BE2C (cell line): ENCODE data around the gene NACAD.

Source experiments
- DNase-seq: peaks from one replicate; pipeline ENCODE4 v3.0.0-alpha.2; 2020
- H3K27me3 ChIP-seq: fragments of 250-450 bp; sonication (Bioruptor Pico); 2 replicates; pipeline ENCODE4 v1.5.1; 2020; ENCODE audit warnings: mild to moderate bottlenecking
- H3K36me3 ChIP-seq: fragments of 250-450 bp; sonication (Bioruptor Pico); 2 replicates; pipeline ENCODE4 v1.5.1; 2020; ENCODE audit warnings: mild to moderate bottlenecking
- H3K4me1 ChIP-seq: fragments of 250-450 bp; sonication (Bioruptor Pico); 2 replicates; pipeline ENCODE4 v1.5.1; 2020
- H3K4me3 ChIP-seq: 2 replicates; pipeline ENCODE4 v1.5.1; 2011; ENCODE audit warnings: low read depth, low read length
- H3K9me3 ChIP-seq: fragments of 250-450 bp; sonication (Bioruptor Pico); 2 replicates; pipeline ENCODE4 v1.5.1; 2020
- CTCF ChIP-seq: IDR thresholded peaks from 2 replicates; pipeline ENCODE4 v1.5.1; 2012; ENCODE audit warnings: mild to moderate bottlenecking, low read depth, low read length

Gene NACAD

GRCh38 chr7:45111298-45112223, 22.8 kb upstream of the NACAD start, which contains the start of gene TBRG4:
Gene TBRG4, minus strand, starts transcription at chr7:45111697. Its CDS starts 2,460 bp downstream, at chr7:45109237.
- H3K4me1 ChIP-seq = no peaks in the 10 kb centered on the region
- no peaks in the 10 kb centered on the region for H3K9me3 ChIP-seq
- peak within 1 kb of the TSS; percentile 98 for H3K4me3 ChIP-seq
- peaks cover 32% of the 10 kb centered on the region for H3K36me3 ChIP-seq
- peak; percentile 96 for DNase-seq
- TF ChIP-seq CTCF = peak; percentile 57
- H3K27me3 ChIP-seq = no peaks in the 10 kb centered on the region

- DNase-seq = no peak
- H3K27me3 ChIP-seq = no peaks in the 10 kb centered on the region
- H3K9me3 ChIP-seq = no peaks in the 10 kb centered on the region
- no peak overlapping the region for H3K4me3 ChIP-seq
- H3K36me3 ChIP-seq = peaks cover 59% of the 10 kb centered on the region
- no peak for TF ChIP-seq CTCF
- no peaks in the 10 kb centered on the region for H3K4me1 ChIP-seq
These were observed 20.1 kb upstream of the NACAD start for GRCh38 chr7:45108863-45109262.

GRCh38 chr7:45107356-45107755, 18.6 kb upstream of the NACAD start:
- DNase-seq = no peak
- H3K36me3 ChIP-seq = peaks cover 74% of the 10 kb centered on the region
- no peak overlapping the region for H3K4me3 ChIP-seq
- no peaks in the 10 kb centered on the region for H3K9me3 ChIP-seq
- no peaks in the 10 kb centered on the region for H3K27me3 ChIP-seq
- H3K4me1 ChIP-seq = no peaks in the 10 kb centered on the region
- TF ChIP-seq CTCF = no peak

- TF ChIP-seq CTCF = no peak
- no peak for DNase-seq
- H3K4me1 ChIP-seq = no peaks in the 10 kb centered on the region
- peaks cover 79% of the 10 kb centered on the region for H3K36me3 ChIP-seq
- no peak overlapping the region for H3K4me3 ChIP-seq
- no peaks in the 10 kb centered on the region for H3K27me3 ChIP-seq
- no peaks in the 10 kb centered on the region for H3K9me3 ChIP-seq
These were observed 18.1 kb upstream of the NACAD start for GRCh38 chr7:45106820-45107219.

GRCh38 chr7:45105588-45106188, 16.9 kb upstream of the NACAD start:
- Histone ChIP-seq H3K27me3 (no peaks in the 10 kb centered on the region), H3K9me3 (no peaks in the 10 kb centered on the region), H3K4me3 (no peak overlapping the region), H3K4me1 (no peaks in the 10 kb centered on the region), H3K36me3 (peaks cover 90% of the 10 kb centered on the region)
- TF ChIP-seq CTCF = no peak
- no peak for DNase-seq
